SK-N-MC (cell line): ENCODE data around the gene LHX3.

Experiments
- EZH2 ChIP-seq: fragments of 200-600 bp; sonication (generic); IDR thresholded peaks from one replicate; pipeline ENCODE4 v1.6.1; 2017; ENCODE audit warnings: antibody characterized with exemption
- POLR2AphosphoS5 ChIP-seq: IDR thresholded peaks from 2 replicates; pipeline ENCODE4 v1.6.1; 2012; ENCODE audit warnings: mild to moderate bottlenecking, low read depth, low read length, borderline replicate concordance

DNA sequence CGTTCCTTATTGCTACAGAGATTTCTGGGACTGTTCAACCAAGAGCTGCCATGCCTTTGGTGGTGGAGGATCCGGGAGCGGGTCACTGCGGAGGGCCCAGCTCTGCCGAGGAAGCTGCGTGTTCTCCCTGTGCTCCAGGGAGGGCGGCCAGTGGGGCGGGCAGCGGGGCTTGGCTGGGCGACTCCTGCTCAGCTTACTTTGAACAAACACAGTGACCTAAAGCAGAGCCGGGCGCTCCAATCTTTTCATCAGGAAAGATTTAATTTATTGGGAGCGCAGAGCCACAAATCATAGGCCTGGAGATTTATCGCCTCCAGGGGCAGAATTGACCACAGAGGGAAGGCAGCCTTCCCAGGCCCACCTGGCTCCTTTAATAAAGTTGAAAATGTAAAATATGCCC, 27.7 kb downstream of the LHX3 start:
- no peak for TF ChIP-seq EZH2
- TF ChIP-seq POLR2AphosphoS5, result no peak
